ENCODE data around the gene NUDCD3. TPM values are rescaled to one million over a fixed set of nuclear protein-coding genes. Genes with fewer than 3 reads are reported as not detected.

The NUDCD3 gene
- total RNA-seq, 4 donors from 2014 or later: 44.9 to 92.4 (median 73.0) TPM

DNA sequence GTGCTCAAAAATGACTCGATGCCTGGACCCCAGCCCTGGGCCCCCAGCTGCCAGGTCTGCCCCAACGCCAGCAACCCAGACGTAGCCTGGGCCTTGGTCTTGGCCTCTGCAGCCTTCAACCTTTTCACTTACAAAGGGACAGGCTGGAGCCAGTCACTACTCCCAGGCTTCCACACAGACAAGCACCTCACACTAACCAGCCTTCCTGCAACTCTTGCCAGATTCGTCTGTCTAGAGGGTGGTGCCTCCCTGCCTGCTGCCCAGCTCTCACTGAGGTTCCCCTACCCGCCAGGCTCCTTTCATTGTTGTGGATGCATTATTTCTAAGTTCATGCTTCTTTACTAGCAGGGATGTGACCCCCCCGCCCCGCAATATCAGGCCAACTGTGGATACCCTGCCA is 56.3 kb downstream of the NUDCD3 start:
- WGBS: 82% methylated on average over 7 of the region's 7 CpGs
- no peaks in the 10 kb centered on the region for H3K9me3 ChIP-seq
- no peaks in the 10 kb centered on the region for H3K27me3 ChIP-seq
- no peak overlapping the region for H3K27ac ChIP-seq (replicated peaks in 1 of 4)
- no peak for DNase-seq (ENCODE audit: extremely low spot score)
- H3K4me1 ChIP-seq: peaks cover 14 to 54% (median 28%) of the 10 kb centered on the region in 4 donors
- TF ChIP-seq POLR2A (IDR thresholded peaks at IDR 0.05; ENCODE audit: low read depth) (no peak), CTCF (IDR thresholded peaks at IDR 0.05) (no peak), POLR2AphosphoS5 (IDR thresholded peaks at IDR 0.05) (no peak), EP300 (IDR thresholded peaks at IDR 0.05) (no peak)
- intact Hi-C loops (cut with DNase I): no loop called here
- no peak overlapping the region for H3K4me3 ChIP-seq
- H3K36me3 ChIP-seq: no peaks in the 10 kb centered on the region

DNA sequence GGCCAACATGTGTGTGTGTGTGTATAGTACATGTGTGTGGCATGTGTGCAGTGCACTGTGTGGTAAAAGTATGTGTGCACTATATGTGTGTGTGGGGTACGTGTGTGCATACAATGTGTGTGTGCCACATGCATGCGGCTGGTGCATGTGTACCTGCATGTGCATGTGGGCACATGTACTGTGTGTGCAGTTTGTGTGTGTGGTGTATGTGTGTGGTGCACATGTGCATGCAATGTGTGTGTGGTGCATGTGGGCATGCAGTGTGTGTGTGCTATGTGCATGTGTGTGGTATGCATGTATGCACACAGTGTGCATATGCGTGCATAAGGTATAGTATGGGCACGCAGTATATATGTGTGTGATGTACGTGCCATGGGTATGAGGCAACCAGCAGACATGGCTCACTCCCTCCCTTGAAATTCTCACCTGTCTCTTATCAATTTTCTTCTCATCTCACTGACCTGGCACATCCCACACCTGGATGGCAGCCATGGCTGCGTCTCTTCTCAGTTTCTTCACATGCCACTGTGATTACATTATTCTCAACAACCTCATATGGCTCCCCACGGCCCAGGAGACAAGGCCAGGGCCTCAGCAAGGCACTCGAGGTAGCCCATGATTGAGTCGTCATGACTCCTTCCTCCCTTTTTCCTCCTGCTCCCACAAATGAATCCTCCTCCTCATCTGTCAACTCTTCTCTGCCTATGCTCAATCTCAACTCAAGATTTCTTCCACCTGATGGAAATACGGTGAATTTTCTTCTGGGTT is 57.0 kb downstream of the NUDCD3 start:
- WGBS: 86% methylated on average over 10 of the region's 10 CpGs
- H3K27me3 ChIP-seq: no peaks in the 10 kb centered on the region
- no peak overlapping the region for H3K4me3 ChIP-seq
- TF ChIP-seq CTCF (IDR thresholded peaks at IDR 0.05) (no peak), EP300 (IDR thresholded peaks at IDR 0.05) (no peak), POLR2A (IDR thresholded peaks at IDR 0.05; ENCODE audit: low read depth) (no peak), POLR2AphosphoS5 (IDR thresholded peaks at IDR 0.05) (no peak)
- H3K36me3 ChIP-seq: no peaks in the 10 kb centered on the region
- H3K4me1 ChIP-seq: peaks cover 14 to 57% (median 34%) of the 10 kb centered on the region in 4 donors
- H3K9me3 ChIP-seq: no peaks in the 10 kb centered on the region
- DNase-seq (ENCODE audit: extremely low spot score): no peak
- no peak overlapping the region for H3K27ac ChIP-seq (replicated peaks in 1 of 4)
- intact Hi-C loops (cut with DNase I): no loop called here

DNA sequence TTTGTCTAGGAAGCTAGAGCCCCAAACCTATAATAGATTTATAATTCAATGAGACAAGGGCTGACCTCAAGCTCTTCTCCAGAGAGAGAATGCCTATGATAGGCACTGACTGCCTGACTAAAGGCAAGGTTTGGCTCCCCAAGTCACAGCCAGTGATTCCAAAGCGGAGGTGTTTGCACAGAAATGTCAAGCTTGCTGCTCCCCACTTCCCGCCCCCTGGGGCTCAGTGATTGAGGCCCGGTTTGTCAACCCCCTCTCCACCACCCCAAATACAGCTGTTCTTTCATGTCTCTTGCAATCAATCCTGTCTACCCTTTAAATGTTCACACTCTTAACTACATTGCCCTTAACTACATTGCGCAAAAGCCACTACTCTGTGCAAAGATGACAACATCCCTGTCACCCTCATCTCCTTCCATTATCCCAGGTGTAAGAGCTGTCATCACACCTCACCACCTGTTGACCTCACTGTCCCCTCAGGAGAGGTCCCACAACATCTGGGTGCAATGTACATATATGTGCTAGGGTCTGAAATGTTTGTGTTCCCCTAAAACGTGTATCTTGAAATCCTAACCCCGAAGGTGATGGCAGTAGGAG is 58.0 kb downstream of the NUDCD3 start:
- no peak for TF ChIP-seq CTCF (IDR thresholded peaks at IDR 0.05)
- no peak for TF ChIP-seq EP300 (IDR thresholded peaks at IDR 0.05)
- no peaks in the 10 kb centered on the region for H3K27me3 ChIP-seq
- 96% methylated on average over 6 of the region's 6 CpGs for WGBS

GRCh38 chr7:44431091-44431608 is 59.3 kb downstream of the NUDCD3 start:
- Histone ChIP-seq H3K36me3 (peaks cover 4 to 15% (median 11%) of the 10 kb centered on the region in 4 donors), H3K4me1 (peaks cover 14 to 57% (median 35%) of the 10 kb centered on the region in 4 donors), H3K9me3 (no peaks in the 10 kb centered on the region), H3K27ac (replicated peaks in 1 of 4) (peak overlapping the region in 1 of 4 donors; percentile 27), H3K4me3 (no peak overlapping the region), H3K27me3 (no peaks in the 10 kb centered on the region)
- intact Hi-C loops (cut with DNase I): no loop called here
- 75% methylated on average over 2 of the region's 2 CpGs for WGBS
- TF ChIP-seq POLR2A (IDR thresholded peaks at IDR 0.05; ENCODE audit: low read depth) (no peak), CTCF (IDR thresholded peaks at IDR 0.05) (peak in 2 of 3 experiments; percentile 12 to 13)
- no peak for DNase-seq (ENCODE audit: extremely low spot score)

More for the DNA sequence above, 58.0 kb downstream of the NUDCD3 start:
- no peak overlapping the region for H3K4me3 ChIP-seq
- DNase-seq (ENCODE audit: extremely low spot score): no peak
- no peak overlapping the region for H3K27ac ChIP-seq (replicated peaks in 1 of 4)
- peaks cover 14 to 57% (median 35%) of the 10 kb centered on the region in 4 donors for H3K4me1 ChIP-seq
- peaks cover 0 to 2% (median under 1%) of the 10 kb centered on the region in 4 donors for H3K36me3 ChIP-seq
- H3K9me3 ChIP-seq: no peaks in the 10 kb centered on the region
- intact Hi-C loops (cut with DNase I): no loop called here

Measured in esophagus muscularis mucosa (tissue), 4 donors.